MM.1S (cell line): ENCODE measurements around the gene PPP1R12C.

Experiments used
- DNase-seq: peaks from one replicate; pipeline ENCODE4 v3.0.0-alpha.2; 2015
- H2AFZ ChIP-seq: fragments of 300-600 bp; sonication (generic); 2 replicates; pipeline ENCODE4 v1.6.0; 2016; ENCODE audit warnings: antibody characterized with exemption, low read length
- H3F3A ChIP-seq: fragments of 300-600 bp; sonication (generic); 2 replicates; pipeline ENCODE4 v1.6.1; 2016; ENCODE audit warnings: mild to moderate bottlenecking, antibody characterized with exemption, low read length, moderate library complexity, mixed read lengths; ENCODE audit not compliant: insufficient read depth
- H3K27ac ChIP-seq: fragments of 300-600 bp; sonication (generic); 2 replicates; pipeline ENCODE4 v1.5.1; 2016; ENCODE audit warnings: mild to moderate bottlenecking, low read length
- H3K27me3 ChIP-seq: fragments of 300-600 bp; sonication (generic); replicated peaks from 2 replicates; pipeline ENCODE4 v1.6.0; 2016; ENCODE audit warnings: low read length; ENCODE audit not compliant: insufficient read depth
- H3K36me3 ChIP-seq: fragments of 300-600 bp; sonication (generic); replicated peaks from 2 replicates; pipeline ENCODE4 v1.6.1; 2016; ENCODE audit warnings: mild to moderate bottlenecking, low read length, mixed read lengths; ENCODE audit not compliant: insufficient read depth
- H3K4me1 ChIP-seq: fragments of 300-600 bp; sonication (generic); 2 replicates; pipeline ENCODE4 v1.6.1; 2016; ENCODE audit warnings: low read length, mixed read lengths
- H3K4me2 ChIP-seq: fragments of 300-600 bp; sonication (generic); 2 replicates; pipeline ENCODE4 v1.6.0; 2016; ENCODE audit warnings: low read depth, low read length
- H3K4me3 ChIP-seq: fragments of 300-600 bp; sonication (generic); 2 replicates; pipeline ENCODE4 v1.5.1; 2016; ENCODE audit warnings: low read length, mixed read lengths
- H3K79me2 ChIP-seq: fragments of 300-600 bp; sonication (generic); 2 replicates; pipeline ENCODE4 v1.6.1; 2016; ENCODE audit warnings: mixed run types, low read length, mixed read lengths
- H3K9ac ChIP-seq: fragments of 300-600 bp; sonication (generic); 2 replicates; pipeline ENCODE4 v1.6.1; 2016; ENCODE audit warnings: low read length, mixed read lengths
- H3K9me2 ChIP-seq: fragments of 300-600 bp; sonication (generic); replicated peaks from 2 replicates; pipeline ENCODE4 v1.6.1; 2016; ENCODE audit warnings: mild to moderate bottlenecking, low read length, mixed read lengths; ENCODE audit not compliant: insufficient read depth
- H3K9me3 ChIP-seq: fragments of 300-600 bp; sonication (generic); replicated peaks from 2 replicates; pipeline ENCODE4 v1.6.1; 2016; ENCODE audit warnings: mild to moderate bottlenecking, low read length, mixed read lengths; ENCODE audit not compliant: insufficient read depth
- H4K20me1 ChIP-seq: fragments of 300-600 bp; sonication (generic); 2 replicates; pipeline ENCODE4 v1.6.1; 2016; ENCODE audit warnings: mild to moderate bottlenecking, low read length, moderate library complexity, mixed read lengths; ENCODE audit not compliant: insufficient read depth
- CTCF ChIP-seq: fragments of 300-600 bp; sonication (generic); IDR thresholded peaks from 2 replicates; pipeline ENCODE4 v1.5.1; 2016; ENCODE audit warnings: antibody characterized with exemption, low read length, mixed read lengths
- EZH2 ChIP-seq: fragments of 300-600 bp; sonication (generic); optimal IDR thresholded peaks from 2 replicates; pipeline ENCODE3; 2017; ENCODE audit warnings: low read depth, mild to moderate bottlenecking, antibody characterized with exemption, low read length, mixed read lengths
- EZH2phosphoT487 ChIP-seq: fragments of 300-600 bp; sonication (generic); IDR thresholded peaks from 2 replicates; pipeline ENCODE4 v1.6.1; 2018; ENCODE audit warnings: antibody characterized with exemption, low read length

The PPP1R12C gene

GRCh38 chr19:55050749-55051532 lies 66.5 kb downstream of the PPP1R12C start:
- Histone ChIP-seq H3K9ac (no peak overlapping the region), H3K27me3 (no peaks in the 10 kb centered on the region), H3K9me2 (no peaks in the 10 kb centered on the region), H3K27ac (no peak overlapping the region), H4K20me1 (no peaks in the 10 kb centered on the region), H3F3A (no peaks in the 10 kb centered on the region), H3K4me3 (no peak overlapping the region), H3K4me1 (no peaks in the 10 kb centered on the region), H3K4me2 (no peak overlapping the region), H3K79me2 (peaks cover 31% of the 10 kb centered on the region), H3K36me3 (peaks cover 10% of the 10 kb centered on the region; the same call in 1 of the 2 replicates), H2AFZ (no peak overlapping the region), H3K9me3 (no peaks in the 10 kb centered on the region)
- no peak for DNase-seq
- TF ChIP-seq CTCF (no peak), EZH2phosphoT487 (no peak), EZH2 (no peak)

- H3K4me1 ChIP-seq = no peaks in the 10 kb centered on the region
Observed at GRCh38 chr19:55048446-55048845, 69.0 kb downstream of the PPP1R12C start.

DNA sequence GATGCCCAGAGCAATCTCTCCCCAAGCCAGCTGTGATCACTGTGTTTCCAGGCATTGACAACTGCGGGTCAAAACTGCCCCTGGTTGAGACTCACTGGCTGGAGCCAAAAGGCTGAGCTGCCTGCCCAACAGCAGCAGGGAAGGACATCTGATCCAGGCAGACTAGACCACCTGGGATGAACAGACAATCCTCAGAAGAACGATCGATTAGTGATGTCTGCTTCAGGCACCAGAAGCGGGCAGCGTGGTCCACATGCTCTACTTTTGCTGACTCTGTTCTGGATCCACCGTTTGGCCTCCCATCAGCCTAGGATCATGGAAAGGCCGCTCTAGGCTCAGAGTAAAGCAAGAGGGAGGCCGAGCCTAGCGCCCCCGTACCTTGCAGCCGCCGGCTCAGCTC lies 69.5 kb downstream of the PPP1R12C start:
- DNase-seq = no peak
- H3K27ac ChIP-seq = no peak overlapping the region
- no peaks in the 10 kb centered on the region for H3K27me3 ChIP-seq
- H3K4me1 ChIP-seq = no peaks in the 10 kb centered on the region
- no peak overlapping the region for H3K4me3 ChIP-seq
- no peaks in the 10 kb centered on the region for H3K9me2 ChIP-seq
- no peak overlapping the region for H2AFZ ChIP-seq
- no peaks in the 10 kb centered on the region for H4K20me1 ChIP-seq
- no peak for TF ChIP-seq EZH2phosphoT487
- TF ChIP-seq EZH2 = no peak
- no peak for TF ChIP-seq CTCF
- H3K9ac ChIP-seq = no peak overlapping the region
- no peak overlapping the region for H3K4me2 ChIP-seq
- H3F3A ChIP-seq = no peaks in the 10 kb centered on the region
- H3K36me3 ChIP-seq = peaks cover 5% of the 10 kb centered on the region; the same call in 1 of the 2 replicates
- no peaks in the 10 kb centered on the region for H3K9me3 ChIP-seq
- peaks cover 18% of the 10 kb centered on the region for H3K79me2 ChIP-seq

More at GRCh38 chr19:55048446-55048845, 69.0 kb downstream of the PPP1R12C start:
- Histone ChIP-seq H3K79me2 (peaks cover 19% of the 10 kb centered on the region), H3K27me3 (no peaks in the 10 kb centered on the region), H3K4me2 (no peak overlapping the region), H3K4me3 (no peak overlapping the region), H3F3A (no peaks in the 10 kb centered on the region), H3K9me2 (no peaks in the 10 kb centered on the region), H2AFZ (no peak overlapping the region), H3K36me3 (peaks cover 5% of the 10 kb centered on the region; the same call in 1 of the 2 replicates), H3K27ac (no peak overlapping the region), H4K20me1 (no peaks in the 10 kb centered on the region), H3K9ac (no peak overlapping the region), H3K9me3 (no peaks in the 10 kb centered on the region)
- TF ChIP-seq EZH2phosphoT487 = no peak
- TF ChIP-seq EZH2 = no peak
- no peak for TF ChIP-seq CTCF
- DNase-seq = no peak
